Coronary artery (tissue), 2 donors: ENCODE data around the gene NRDE2.

Experiments used
- DNase-seq: peaks from one replicate; pipeline ENCODE4 v3.0.0-alpha.2; 2017; ENCODE audit warnings: low spot score
- H3K27ac ChIP-seq, 2 donors: fragments of 200-600 bp; sonication (generic); one replicate each; pipeline ENCODE4 v1.5.1; 2016 to 2019
- H3K4me3 ChIP-seq: fragments of 200-600 bp; sonication (generic); 2 replicates; pipeline ENCODE4 v1.5.1; 2016; ENCODE audit warnings: mild to moderate bottlenecking, moderate library complexity
- CTCF ChIP-seq: fragments of 200-600 bp; sonication (generic); IDR thresholded peaks from one replicate; pipeline ENCODE4 v1.5.1; 2019; ENCODE audit warnings: antibody characterized with exemption

Gene NRDE2

DNA sequence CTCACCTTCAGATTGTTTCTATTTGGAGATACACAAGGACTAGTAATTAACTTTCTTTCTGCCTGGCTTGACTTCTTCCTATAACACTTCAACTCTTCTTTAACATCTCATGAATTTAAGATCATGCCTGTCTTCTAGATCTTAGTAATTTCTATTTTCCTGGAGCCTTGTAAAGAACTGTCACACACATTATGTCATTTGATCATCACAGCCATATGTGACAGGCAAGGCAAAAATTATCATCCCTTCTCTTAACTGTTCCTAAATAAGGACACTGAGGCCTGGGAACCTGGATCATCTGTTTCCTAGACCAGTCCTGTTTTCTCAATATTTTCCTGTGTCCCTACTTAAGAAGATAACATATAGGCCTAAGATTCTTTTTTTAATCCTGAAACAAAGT, 27.2 kb downstream of the NRDE2 start:
- no peak for TF ChIP-seq CTCF
- H3K4me3 ChIP-seq = no peak overlapping the region
- no peak for DNase-seq
- H3K27ac ChIP-seq = no peak overlapping the region

DNA sequence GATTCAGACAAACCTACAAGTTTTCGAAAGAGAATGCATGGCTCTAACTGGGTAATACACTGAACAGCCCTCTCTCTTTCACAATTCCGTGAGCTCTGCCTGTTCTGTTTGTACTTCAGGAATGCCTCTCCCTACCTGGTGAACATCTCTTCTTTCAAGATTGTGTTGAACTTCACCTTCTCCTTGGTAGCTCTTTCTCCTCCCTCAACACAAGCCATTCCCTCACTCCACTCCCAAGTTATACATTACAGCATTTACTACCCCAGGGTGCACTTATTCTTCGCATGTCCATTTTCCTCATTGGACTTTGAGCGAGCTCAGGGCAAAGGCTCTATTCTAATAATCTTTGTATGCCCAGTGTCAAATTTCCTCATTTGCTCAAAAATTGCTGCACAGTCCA, 28.3 kb downstream of the NRDE2 start:
- Histone ChIP-seq H3K27ac (no peak overlapping the region), H3K4me3 (no peak overlapping the region)
- no peak for TF ChIP-seq CTCF
- no peak for DNase-seq

- peak overlapping the region; percentile 14 to 54 for H3K27ac ChIP-seq
- H3K4me3 ChIP-seq = no peak overlapping the region
- DNase-seq = no peak
- no peak for TF ChIP-seq CTCF
These were observed 29.0 kb downstream of the NRDE2 start for GRCh38 chr14:90302529-90303303.

DNA sequence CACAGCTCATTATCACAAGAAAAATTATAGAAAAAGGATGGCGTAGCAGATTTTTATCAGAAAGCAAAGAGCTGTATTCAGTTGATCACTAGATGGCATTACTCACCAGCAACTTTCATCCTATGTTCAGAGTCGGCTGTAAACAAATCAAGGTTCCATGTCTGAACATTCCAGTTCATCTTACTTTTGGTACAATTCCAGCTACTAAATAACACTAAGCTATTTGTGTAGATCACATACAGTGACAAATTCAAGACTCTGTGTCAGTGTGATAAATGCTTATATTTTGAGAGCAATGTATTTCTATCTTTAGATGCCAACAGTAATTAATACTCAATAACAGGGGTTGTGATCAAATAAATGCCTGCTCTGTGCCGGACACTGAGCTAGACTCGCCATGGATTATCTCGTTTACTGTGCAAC, 30.1 kb downstream of the NRDE2 start:
- H3K27ac ChIP-seq = peak overlapping the region; percentile 46 to 54
- TF ChIP-seq CTCF = no peak
- DNase-seq = no peak
- peak overlapping the region; percentile 5 for H3K4me3 ChIP-seq

- Histone ChIP-seq H3K4me3 (no peak overlapping the region), H3K27ac (peak overlapping the region; percentile 42 to 46)
- DNase-seq = no peak
- no peak for TF ChIP-seq CTCF
These were observed 30.6 kb downstream of the NRDE2 start for GRCh38 chr14:90301122-90301521.

- TF ChIP-seq CTCF = no peak
- DNase-seq = no peak
- H3K4me3 ChIP-seq = no peak overlapping the region
- H3K27ac ChIP-seq = peak overlapping the region in 1 of 2 donors; percentile 42
These were observed 31.1 kb downstream of the NRDE2 start for GRCh38 chr14:90300611-90301047.

GRCh38 chr14:90299408-90299807, 32.3 kb downstream of the NRDE2 start:
- no peak for TF ChIP-seq CTCF
- Histone ChIP-seq H3K4me3 (no peak overlapping the region), H3K27ac (no peak overlapping the region)
- no peak for DNase-seq
